ENCODE data around the gene VSTM1. TPM values are rescaled to one million over a fixed set of nuclear protein-coding genes. Genes with fewer than 3 reads are reported as not detected.

Gene VSTM1
- total RNA-seq, 4 donors from 2014 or later: not detected

DNA sequence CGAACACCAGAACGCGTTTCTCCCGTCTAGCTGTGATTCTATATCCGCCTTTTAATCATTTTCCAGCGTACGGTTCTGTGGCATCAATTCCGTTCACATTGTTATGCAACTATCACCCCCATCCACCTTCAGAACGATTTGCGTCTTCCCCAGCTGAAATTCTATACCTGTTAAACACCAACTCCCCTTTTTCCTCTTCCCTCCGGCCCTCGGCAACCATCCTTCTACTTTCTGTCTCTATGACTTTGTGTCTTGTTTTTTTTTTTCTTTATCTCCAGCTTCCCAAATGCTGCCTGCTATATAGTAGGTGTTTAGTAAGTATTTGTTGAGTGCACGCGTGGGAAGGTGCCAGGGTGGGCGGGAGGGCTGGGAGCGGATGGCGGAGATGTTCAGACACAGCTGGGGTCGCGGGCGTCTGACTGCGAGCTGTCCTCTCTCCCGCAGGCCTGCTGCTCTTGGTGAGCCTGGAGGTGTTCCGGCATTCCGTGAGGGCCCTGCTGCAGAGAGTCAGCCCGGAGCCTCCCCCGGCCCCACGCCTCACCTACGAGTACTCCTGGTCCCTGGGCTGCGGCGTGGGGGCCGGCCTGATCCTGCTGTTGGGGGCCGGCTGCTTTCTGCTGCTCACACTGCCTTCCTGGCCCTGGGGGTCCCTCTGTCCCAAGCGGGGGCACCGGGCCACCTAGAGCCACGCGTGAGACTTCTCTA is 52.0 kb downstream of the VSTM1 start:
- Histone ChIP-seq H3K27me3 (no peaks in the 10 kb centered on the region), H3K36me3 (no peaks in the 10 kb centered on the region), H3K27ac (no peak overlapping the region), H3K9me3 (no peaks in the 10 kb centered on the region), H3K4me1 (no peaks in the 10 kb centered on the region), H3K4me3 (no peak overlapping the region)
- TF ChIP-seq POLR2A (IDR thresholded peaks at IDR 0.05): no peak
- TF ChIP-seq, protein P1, sequence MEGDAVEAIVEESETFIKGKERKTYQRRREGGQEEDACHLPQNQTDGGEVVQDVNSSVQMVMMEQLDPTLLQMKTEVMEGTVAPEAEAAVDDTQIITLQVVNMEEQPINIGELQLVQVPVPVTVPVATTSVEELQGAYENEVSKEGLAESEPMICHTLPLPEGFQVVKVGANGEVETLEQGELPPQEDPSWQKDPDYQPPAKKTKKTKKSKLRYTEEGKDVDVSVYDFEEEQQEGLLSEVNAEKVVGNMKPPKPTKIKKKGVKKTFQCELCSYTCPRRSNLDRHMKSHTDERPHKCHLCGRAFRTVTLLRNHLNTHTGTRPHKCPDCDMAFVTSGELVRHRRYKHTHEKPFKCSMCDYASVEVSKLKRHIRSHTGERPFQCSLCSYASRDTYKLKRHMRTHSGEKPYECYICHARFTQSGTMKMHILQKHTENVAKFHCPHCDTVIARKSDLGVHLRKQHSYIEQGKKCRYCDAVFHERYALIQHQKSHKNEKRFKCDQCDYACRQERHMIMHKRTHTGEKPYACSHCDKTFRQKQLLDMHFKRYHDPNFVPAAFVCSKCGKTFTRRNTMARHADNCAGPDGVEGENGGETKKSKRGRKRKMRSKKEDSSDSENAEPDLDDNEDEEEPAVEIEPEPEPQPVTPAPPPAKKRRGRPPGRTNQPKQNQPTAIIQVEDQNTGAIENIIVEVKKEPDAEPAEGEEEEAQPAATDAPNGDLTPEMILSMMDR (IDR thresholded peaks at IDR 0.05): no peak
- no peak for DNase-seq

DNA sequence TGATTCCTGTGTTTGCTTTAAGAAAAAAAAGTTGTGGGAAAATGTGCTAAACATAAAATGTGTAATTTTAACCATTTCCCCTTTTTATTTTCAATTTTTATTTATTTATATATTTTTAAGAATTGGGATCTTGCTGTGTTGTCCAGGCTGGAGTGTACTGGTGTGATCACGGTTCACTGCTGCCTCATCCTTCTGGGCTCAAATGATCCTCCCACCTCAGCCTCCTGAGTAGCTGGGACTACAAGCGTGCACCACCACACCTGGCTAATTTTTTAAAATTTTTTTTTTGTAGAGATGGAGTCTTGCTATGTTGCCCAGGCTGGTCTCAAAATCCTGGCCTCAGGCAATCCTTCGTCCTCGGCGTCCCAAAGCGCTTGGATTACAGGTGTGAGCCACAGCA is 53.2 kb downstream of the VSTM1 start:
- Histone ChIP-seq H3K36me3 (no peaks in the 10 kb centered on the region), H3K27me3 (no peaks in the 10 kb centered on the region)
- TF ChIP-seq POLR2A (IDR thresholded peaks at IDR 0.05): no peak
- TF ChIP-seq, protein P1 (IDR thresholded peaks at IDR 0.05): no peak

DNA sequence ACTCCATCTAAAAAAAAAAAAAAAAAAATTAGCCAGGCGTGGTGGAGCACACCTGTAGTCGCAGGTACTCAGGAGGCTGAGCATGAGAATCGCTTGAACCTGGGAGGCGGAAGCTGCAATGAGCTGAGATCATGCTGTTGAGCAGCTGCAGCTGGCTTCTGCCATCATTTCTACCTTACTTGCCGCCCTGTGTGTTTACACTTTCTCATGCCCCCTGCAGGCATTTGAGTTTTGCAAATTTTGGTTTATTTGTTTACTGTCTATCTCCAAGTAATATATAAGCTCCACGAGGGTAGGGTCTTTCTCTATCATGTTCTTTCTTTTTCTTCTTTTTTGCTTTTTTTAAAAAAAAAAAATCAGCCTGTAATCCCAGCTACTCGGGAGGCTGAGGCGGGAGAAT is 54.3 kb downstream of the VSTM1 start:
- DNase-seq: no peak
- no peaks in the 10 kb centered on the region for H3K9me3 ChIP-seq
- no peaks in the 10 kb centered on the region for H3K4me1 ChIP-seq
- no peak overlapping the region for H3K27ac ChIP-seq
- H3K27me3 ChIP-seq: no peaks in the 10 kb centered on the region
- no peak overlapping the region for H3K4me3 ChIP-seq
- H3K36me3 ChIP-seq: no peaks in the 10 kb centered on the region
- no peak for TF ChIP-seq POLR2A (IDR thresholded peaks at IDR 0.05)
- TF ChIP-seq, protein P1 (IDR thresholded peaks at IDR 0.05): no peak

More for the DNA sequence above, 53.2 kb downstream of the VSTM1 start:
- Histone ChIP-seq H3K4me3 (no peak overlapping the region), H3K9me3 (no peaks in the 10 kb centered on the region), H3K27ac (no peak overlapping the region), H3K4me1 (no peaks in the 10 kb centered on the region)
- DNase-seq: no peak

DNA sequence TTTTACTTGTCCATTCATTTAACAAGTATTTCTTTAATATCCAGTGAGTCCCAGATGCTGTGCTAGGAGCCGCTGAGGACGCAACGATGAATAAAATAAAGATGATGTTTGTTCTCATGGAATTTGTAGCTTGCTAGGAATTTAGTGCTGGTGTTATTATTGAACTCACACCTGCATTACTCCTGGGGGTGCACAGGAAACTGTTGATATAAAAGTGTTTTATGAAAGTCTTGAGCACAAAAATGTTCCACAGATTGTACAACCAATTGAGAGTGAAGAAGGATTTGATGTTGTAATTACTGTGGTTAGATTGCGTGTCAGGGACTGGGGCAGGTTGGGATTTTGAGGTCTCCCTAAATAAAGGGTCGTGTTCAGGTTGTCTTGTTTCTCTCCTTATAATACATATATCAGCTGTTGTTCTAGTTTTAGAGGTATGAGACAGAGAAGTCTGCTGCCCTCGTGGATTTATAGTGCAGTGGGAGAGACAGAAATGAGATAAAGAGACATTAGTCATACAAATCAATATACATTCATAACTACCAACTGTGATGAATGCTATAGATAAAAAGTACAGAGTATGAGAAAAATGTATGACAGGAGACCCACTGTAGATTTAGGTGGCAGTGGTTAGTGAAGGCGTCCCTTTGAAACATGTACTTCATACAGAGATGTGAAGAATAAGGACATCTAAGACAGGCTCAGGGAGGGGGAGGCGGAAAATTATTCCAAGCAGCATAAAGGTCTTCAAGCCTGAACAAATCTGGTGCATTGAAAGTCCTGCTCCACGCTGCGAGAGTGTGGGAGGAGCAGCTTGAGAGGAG is 61.0 kb downstream of the VSTM1 start:
- no peak for DNase-seq
- H3K4me1 ChIP-seq: no peaks in the 10 kb centered on the region
- H3K27ac ChIP-seq: no peak overlapping the region
- no peak for TF ChIP-seq POLR2A (IDR thresholded peaks at IDR 0.05)
- TF ChIP-seq, protein P1 (IDR thresholded peaks at IDR 0.05): no peak
- H3K36me3 ChIP-seq: no peaks in the 10 kb centered on the region
- H3K9me3 ChIP-seq: no peaks in the 10 kb centered on the region
- H3K4me3 ChIP-seq: no peak overlapping the region
- H3K27me3 ChIP-seq: no peaks in the 10 kb centered on the region

DNA sequence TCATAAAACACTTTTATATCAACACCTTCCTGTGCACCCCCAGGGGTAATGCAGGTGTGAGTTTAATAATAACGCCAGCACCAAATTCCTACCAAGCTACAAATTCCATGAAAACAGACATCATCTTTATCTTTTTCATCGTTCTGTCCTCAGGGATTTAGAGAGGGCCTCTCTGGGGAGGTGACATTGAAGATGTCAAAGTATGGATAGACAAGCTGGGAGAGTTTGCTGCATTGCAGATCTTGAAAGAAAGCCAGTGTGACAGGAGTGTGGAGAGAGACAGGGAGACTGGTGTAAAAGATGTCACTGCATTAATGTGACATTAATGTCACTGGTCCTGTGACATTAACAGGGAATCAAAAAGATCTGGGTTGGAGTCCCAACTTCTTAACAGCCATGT is 62.2 kb downstream of the VSTM1 start:
- H3K27me3 ChIP-seq: no peaks in the 10 kb centered on the region
- H3K9me3 ChIP-seq: no peaks in the 10 kb centered on the region
- TF ChIP-seq POLR2A (IDR thresholded peaks at IDR 0.05): no peak
- TF ChIP-seq, protein P1 (IDR thresholded peaks at IDR 0.05): no peak
- no peak overlapping the region for H3K4me3 ChIP-seq
- no peaks in the 10 kb centered on the region for H3K36me3 ChIP-seq
- H3K4me1 ChIP-seq: no peaks in the 10 kb centered on the region
- DNase-seq: no peak
- H3K27ac ChIP-seq: no peak overlapping the region

Measured in Peyer's patch (tissue), 4 donors.